ENCODE measurements around the gene SMYD3.

DNA sequence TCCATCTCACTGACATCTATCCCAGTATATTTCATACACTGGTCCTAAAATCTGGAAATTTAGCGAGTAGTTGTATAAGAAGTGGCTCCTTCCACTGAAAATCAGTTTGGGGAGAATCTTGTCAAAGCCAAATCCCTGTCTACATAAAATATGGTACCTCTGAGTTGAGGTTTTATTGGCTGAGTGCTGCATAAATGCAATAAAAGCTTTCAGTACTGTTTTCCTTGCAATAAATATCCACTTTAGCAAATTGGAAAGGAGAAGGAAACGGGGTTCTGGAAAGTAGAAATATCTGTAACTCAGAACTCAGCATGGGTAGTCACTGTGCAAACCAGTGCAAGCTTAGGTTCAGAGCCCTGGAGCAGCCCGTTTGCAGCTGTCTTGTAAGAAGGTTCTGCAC is 580.2 kb downstream of the SMYD3 start:
- TF ChIP-seq, protein P1, sequence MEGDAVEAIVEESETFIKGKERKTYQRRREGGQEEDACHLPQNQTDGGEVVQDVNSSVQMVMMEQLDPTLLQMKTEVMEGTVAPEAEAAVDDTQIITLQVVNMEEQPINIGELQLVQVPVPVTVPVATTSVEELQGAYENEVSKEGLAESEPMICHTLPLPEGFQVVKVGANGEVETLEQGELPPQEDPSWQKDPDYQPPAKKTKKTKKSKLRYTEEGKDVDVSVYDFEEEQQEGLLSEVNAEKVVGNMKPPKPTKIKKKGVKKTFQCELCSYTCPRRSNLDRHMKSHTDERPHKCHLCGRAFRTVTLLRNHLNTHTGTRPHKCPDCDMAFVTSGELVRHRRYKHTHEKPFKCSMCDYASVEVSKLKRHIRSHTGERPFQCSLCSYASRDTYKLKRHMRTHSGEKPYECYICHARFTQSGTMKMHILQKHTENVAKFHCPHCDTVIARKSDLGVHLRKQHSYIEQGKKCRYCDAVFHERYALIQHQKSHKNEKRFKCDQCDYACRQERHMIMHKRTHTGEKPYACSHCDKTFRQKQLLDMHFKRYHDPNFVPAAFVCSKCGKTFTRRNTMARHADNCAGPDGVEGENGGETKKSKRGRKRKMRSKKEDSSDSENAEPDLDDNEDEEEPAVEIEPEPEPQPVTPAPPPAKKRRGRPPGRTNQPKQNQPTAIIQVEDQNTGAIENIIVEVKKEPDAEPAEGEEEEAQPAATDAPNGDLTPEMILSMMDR (IDR thresholded peaks at IDR 0.05; ENCODE audit: borderline replicate concordance, extremely low read depth, low read length, poor library complexity, severe bottlenecking) = no peak
- TF ChIP-seq EZH2 (IDR thresholded peaks at IDR 0.05; ENCODE audit: borderline replicate concordance, low read depth, low read length, severe bottlenecking) = no peak

Data from DND-41 (cell line).